Stimulated activated CD4-positive, alpha-beta T cell treated with anti-CD3 and anti-CD28 coated beads, Interleukin-2, amount 100 ng/mL, for 24 hours (primary cell): ENCODE data around the gene DPF3.

Source experiments
- DNase-seq, 2 donors: peaks; one replicate each; pipeline ENCODE4 v3.0.0-alpha.2; 2020

DPF3 gene

DNA sequence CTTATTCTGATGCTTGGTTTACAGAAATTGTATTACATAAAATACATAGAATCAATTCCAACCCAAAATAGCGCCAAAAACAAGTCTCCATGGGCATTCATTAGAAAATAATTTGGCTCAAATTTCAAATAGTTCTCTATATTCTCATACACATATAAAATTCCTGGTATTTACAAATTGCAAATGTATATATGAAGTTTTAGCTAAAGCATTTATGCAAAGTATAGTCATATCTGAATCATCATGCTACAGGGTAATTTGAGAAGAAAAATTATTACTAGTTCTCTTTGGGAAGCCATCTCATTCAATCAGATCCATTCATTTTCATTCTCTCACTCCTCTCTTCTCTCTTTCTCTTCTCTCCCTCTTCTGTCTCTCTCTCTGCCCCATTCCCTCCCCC lies 257.8 kb downstream of the DPF3 start:
- DNase-seq = no peak

DNA sequence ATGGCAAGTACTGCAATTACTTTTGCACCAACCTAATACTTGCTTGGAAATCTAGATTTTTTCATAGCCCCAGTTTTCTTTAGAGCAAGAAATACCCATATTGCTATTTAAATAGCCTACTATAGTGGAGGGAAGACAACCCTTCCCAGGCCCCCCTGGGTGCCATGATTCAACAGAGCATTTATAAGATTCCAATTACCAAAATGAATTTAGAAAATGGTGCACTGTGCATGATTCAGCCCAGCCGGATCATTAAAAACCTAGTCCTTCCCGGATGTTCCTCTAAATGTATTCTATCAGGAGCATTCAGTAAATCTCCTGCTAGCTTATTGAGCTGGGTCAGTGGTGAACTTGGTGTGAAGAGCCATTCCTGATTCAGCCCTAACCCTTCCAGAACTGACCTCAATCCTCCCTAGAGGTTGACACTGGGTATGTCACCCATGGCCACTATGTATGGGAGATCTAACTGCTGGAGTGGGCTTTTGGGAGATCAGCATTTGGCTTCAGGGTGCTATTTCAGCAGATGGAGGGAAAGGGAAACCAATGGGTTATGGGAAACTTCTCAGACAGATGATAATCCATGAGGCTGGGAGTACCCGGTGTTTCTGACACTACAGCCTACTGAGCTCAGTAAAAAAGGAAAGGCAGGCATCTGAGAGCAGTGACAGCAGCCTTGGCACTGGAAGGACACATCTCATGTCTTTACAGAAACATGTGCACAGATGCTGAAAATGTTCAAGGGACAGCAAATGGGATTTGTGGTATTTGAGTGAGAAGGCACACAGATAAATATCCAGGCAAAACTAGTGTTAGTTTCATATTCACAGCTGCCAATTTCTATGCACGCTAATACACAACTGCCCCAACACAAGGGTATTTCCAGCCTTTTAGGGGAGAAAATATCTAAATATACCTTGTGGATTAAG lies 258.9 kb downstream of the DPF3 start:
- no peak for DNase-seq

GRCh38 chr14:72633551-72633950 lies 260.4 kb downstream of the DPF3 start:
- no peak for DNase-seq

GRCh38 chr14:72632727-72633126 lies 261.2 kb downstream of the DPF3 start:
- no peak for DNase-seq

GRCh38 chr14:72631401-72631800 lies 262.5 kb downstream of the DPF3 start:
- no peak for DNase-seq

GRCh38 chr14:72630374-72630773 lies 263.5 kb downstream of the DPF3 start:
- DNase-seq = no peak

- DNase-seq = peak in 1 of 2 donors; percentile 8
Measured at GRCh38 chr14:72629534-72629933, 264.4 kb downstream of the DPF3 start.

DNA sequence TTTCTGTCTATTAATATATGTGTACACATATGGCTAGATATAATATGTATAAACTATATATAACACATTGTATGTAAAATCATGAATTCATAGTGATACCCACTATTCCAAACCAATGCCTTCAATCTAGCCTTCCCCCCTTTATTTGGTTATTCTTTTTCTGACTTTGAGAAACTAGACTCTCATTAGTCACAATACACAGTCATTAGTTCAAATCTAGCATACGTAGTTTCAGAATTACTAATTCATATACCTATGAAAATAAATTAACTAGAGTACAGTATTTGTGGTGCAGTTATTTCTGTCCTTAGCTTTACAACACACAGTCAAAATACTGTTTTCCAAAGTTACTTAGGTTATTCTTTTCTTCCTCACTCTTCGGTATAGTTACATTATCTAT lies 268.2 kb downstream of the DPF3 start:
- DNase-seq = no peak

DNA sequence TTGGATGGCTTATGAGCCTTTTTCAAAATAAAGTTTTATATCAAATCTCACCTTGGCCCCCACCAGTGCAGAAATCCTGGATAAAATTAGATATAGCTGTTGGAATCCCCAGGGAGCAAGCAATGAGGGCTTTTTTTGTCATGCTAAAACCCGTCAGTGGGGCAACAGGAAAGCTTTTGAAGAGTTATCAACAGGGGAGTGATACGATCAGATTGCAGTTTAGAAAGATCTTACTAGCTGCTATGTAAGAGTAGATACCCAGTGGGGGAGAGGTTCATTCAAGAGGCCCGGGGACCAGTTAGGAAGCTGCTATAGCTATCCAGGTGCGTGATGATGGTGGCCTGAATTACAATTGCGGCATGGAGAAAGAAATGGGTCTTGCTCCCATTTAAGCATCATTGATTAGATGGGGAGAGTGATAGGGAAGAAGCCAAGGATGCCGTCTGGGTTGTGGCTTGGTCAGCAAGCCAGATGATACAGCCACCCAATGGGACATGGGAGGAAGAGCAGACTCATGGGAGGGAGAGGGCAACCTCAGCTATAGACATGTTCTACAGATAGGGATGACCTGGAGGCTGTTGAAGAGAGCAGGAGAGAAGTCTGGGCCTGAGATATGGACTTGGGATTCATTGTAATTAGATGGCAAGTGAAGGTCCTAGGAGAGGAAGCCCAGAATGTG lies 272.4 kb downstream of the DPF3 start:
- DNase-seq = peak in 1 of 2 donors; percentile 2

DNA sequence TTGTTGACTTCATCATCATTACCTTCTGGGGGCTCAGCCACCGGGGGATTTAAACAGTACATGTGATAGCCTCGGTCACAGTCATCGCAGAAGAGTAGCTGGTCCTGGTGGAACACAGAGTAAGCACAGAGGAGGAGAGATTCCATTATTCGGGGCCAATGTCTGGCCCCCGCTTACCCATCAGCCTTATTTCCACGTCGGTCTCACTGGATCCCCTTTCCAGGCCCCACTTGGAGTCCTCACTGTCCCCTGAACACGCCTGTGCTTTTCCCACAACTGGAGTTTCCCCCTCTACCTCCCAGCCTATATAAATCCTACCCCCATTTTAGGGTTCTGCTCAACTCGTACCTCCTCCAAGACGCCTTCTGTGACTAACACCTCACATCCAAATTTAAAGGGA lies 274.0 kb downstream of the DPF3 start:
- peak in 1 of 2 donors; percentile 4 for DNase-seq

- peak in 1 of 2 donors; percentile 8 for DNase-seq
Measured at GRCh38 chr14:72619111-72619571, 274.8 kb downstream of the DPF3 start.

DNA sequence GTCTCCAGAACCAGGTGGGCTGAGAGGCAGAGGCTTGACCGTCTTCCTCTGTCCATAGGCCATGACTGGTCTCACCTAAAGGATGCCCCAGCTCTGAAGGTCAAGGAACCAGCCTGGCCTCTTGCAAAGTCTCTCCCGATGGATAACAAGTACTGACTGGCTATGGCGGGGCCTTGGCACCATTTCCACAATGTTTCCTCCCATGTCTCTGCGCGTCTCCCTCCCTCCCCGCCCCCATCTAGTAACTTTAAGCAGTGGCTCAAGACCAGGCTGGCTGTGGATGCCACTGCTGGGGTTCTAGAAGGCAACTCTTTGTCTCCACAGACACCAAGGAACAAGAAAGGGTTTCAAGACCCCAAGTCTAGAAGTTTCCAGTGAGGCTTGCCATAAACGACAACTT lies 275.5 kb downstream of the DPF3 start:
- DNase-seq = peak in 1 of 2 donors; percentile 4

GRCh38 chr14:72617391-72618031 lies 276.4 kb downstream of the DPF3 start:
- DNase-seq = peak in 1 of 2 donors; percentile 8

GRCh38 chr14:72616811-72617210 lies 277.1 kb downstream of the DPF3 start:
- DNase-seq = peak in 1 of 2 donors; percentile 12

DNA sequence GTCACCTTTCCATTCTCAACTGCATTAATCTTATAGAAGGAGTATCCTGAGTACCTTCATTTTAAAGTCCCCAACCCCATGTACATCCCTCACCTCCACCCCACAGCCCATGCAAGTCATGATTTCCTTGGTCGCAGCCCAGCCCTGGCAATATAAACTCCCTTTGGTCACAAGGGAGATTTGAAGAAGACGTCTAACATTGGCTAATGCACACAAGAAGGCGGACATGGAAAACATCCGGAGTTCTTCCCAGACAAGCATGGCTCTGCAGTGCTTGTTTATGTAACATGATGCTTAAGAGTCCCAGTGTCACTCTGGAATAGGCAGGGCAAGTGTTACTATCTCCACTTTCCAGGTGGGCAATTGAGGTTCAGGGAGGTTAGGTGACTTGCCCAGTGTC lies 277.6 kb downstream of the DPF3 start:
- peak in 1 of 2 donors; percentile 11 for DNase-seq

- DNase-seq = peak in 1 of 2 donors; percentile 11
Measured at GRCh38 chr14:72615451-72616121, 278.3 kb downstream of the DPF3 start.

DNA sequence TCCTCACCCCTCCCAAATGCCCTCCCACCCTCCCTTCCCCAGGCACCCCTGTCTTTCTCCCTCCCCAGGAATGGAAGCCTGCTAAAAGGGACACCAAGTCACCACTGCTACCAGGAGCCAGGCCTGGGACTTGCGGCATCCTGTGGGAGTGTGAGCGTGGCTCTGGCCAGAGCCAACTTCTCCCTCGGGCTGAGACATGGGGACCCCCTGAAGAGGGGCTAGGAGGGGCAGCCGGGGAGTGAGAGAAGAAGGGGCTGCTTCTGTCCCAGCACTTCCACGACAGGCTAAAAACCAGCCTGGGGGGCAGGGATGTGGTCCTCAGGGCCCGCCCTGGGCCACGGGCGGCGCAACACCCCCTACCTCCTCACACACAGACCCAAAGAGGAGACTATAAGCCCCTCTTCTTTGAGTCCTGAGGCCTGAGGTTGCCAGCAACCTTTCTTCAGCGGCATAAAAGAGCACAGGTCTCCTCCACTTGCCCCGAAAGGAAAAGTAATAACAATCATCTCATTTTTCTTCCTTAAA lies 278.9 kb downstream of the DPF3 start:
- peak in 1 of 2 donors; percentile 0 for DNase-seq

GRCh38 chr14:72614365-72614764 lies 279.5 kb downstream of the DPF3 start:
- DNase-seq = peak in 1 of 2 donors; percentile 14

GRCh38 chr14:72613975-72614319 lies 280.0 kb downstream of the DPF3 start:
- no peak for DNase-seq

- no peak for DNase-seq
Measured at GRCh38 chr14:72613231-72613974, 280.5 kb downstream of the DPF3 start.

DNA sequence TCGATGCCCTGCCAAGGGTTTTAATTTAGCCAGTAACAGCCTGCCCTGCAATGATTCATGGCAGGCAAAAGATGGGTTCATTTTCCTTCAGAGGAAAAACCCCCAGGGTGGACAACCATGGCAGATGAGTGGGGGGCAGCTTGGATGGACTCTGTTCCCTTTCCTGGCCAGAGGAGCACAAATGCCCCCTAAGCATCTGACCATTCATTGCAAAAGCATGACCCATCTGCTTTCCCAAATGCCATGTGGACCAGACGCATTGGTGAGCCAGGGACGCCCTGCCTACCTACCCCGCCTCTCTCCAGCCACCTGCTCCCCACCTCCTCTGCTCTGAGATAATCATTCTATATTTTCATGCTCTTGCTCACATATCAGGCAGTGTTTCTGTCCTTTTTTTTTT lies 281.9 kb downstream of the DPF3 start:
- peak in 1 of 2 donors; percentile 5 for DNase-seq

- no peak for DNase-seq
Measured at GRCh38 chr14:72611506-72611905, 282.4 kb downstream of the DPF3 start.
